NCI-H2227 (cell line): Measurements from ENCODE around the gene KCNJ4.

Experiments used
- DNase-seq: peaks from one replicate; lab custom pipeline; 2025; ENCODE audit not compliant: unreplicated experiment; lab: John Stamatoyannopoulos, UW

Gene KCNJ4

DNA sequence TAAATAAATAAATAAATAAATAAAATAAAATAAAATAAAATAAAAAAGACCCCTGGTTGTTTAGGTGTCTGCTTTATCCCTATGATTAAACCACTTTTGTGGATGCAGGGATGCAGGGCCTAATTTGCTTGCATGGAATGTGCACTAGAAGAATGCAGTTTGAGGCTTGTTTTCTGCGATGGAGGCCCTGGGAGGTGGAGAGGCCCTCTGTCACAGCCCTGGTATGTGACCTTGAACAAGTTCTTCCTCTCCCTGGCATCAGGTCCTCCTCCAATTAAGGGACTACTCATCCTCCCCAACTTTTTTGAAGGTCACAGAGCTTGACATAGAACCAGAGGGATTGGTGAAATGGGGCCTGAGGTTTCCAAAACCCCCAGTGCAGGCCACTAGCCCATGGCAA is 22.7 kb downstream of the KCNJ4 start:
- DNase-seq: no peak

DNA sequence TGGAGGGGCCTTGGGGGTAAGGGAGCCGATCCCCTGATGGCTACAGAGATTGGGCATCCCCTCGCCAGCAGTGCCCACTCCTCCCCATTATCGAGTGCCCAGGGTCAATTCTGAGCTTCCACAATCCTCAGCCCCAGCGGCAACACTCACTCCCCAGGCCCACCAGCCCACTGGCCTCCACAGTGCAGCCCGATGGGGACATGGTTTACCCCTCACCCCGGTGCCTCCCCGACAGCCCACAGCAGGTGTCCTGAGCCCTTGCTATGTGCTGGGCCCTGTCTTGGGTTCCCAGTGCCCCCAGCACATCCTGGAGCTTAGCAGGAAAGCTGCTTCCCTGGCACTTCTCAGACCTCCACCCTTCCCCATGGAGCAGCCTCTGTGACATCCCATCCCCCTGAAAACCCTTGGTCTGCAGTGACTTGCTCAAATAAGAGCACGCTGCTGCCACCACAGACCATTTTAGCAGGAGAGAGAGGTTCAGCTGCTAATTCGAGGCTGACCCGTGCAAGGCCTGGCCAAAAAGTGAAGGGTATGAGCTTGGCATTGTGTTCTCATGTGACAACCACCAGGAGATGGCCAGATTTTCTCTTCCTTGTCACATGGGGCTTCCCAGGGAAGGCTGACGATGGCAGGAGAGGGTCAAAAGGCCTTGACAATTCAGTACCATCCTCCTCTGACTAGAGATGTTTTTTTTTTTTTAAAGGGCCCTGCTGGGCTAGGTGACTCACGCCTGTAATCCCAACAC is 23.6 kb downstream of the KCNJ4 start:
- DNase-seq: no peak

DNA sequence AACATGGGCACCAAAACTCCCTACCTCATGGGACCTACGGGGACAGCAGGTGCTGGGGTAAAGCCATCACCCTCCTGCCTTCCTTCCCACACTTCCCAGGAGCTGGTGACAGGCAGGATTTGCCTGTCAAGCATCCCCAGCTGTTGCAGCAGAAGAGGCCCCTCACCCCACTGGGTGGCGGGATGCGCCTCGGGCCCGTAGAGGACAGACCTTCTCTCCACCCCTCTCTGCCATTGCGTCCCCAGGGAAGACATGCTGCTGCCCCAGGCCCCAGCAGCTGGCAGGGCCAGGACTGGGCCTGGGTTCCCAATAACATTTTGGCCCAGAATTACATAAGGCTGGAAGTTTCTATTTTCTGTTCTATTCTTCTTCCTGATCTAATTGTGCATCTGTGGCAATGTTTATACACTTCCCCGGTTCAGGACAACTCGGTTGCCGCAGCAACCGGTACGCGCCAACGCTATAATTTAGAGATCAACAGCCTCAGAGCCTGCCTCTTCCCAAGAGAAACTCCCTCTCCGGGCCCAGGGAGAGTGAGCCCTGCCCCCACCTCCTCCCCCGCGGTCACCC is 25.4 kb downstream of the KCNJ4 start:
- DNase-seq: peak; percentile 85

DNA sequence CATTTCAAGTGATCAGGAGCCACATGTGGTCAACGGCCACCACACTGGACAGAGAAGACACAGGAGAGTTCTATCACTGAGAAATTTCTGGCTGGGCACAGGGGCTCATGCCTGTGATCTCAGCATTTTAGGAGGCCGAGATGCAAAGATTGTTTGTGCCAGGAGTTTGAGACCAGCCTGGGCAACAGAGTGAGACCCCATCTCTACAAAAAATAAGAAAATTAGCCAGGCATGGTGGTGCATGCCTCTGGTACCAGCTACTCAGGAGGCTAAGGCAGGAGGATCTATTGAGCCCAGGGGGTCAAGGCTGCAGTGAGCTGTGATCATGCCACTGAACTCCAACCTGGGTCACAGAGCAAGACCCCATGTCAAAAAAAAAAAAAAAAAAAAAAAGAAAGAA is 26.3 kb downstream of the KCNJ4 start:
- DNase-seq: no peak

DNA sequence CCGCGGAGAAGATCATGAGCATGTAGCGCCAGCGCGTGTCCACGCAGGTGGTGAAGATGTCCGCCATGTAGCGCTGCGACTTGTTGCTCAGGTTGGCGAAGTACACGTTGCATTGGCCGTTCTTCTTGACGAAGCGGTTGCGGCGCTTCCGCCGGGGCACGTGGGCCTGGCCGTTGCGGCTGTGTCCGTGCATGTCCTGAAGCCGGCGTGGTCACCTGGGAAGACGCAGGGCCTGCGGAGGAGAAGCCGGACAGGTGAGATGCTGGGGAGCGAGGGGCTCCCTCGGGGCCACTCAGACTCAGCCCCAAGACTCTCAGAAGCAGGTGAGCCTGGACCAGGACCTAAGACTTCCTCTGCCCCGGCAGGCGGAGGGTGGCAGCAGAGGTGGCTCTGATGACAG is 27.1 kb downstream of the KCNJ4 start:
- no peak for DNase-seq

DNA sequence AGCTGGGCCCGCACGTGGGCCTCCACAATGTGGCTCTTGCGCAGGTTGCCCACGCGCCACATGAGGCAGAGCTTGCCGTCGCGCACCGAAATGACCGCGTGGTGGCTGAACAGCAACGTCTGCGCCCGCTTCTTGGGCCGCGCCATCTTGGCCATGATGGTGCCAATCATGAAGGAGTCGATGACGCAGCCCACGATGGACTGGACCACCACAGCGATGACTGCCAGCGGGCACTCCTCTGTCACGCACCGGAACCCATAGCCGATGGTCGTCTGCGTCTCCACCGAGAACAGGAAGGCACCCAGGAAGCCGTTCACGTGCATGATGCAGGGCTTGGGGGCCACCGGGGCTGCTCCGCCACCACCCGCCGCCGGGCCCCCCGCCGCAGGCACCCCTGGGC is 27.5 kb downstream of the KCNJ4 start:
- DNase-seq: no peak

DNA sequence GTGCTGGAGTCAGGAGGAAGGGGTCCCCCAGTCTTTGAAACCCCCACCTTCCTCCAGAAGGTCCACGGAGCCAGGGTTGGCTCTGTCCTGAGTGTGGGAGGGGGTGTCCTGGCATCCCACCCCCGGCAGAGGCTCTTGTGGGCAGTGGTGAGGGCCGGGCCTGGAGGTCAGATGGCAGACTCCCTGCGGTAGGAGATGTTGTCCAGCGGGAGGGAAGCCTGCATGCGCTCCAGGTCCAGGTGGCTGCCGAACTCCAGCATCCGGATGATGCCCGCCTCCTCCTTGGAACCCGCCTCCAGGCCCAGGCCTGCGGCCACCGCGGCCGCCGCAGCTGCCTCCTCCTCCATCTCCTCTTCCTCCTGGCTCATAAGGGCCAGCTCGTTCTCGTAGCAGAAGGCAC is 28.4 kb downstream of the KCNJ4 start:
- DNase-seq: no peak

DNA sequence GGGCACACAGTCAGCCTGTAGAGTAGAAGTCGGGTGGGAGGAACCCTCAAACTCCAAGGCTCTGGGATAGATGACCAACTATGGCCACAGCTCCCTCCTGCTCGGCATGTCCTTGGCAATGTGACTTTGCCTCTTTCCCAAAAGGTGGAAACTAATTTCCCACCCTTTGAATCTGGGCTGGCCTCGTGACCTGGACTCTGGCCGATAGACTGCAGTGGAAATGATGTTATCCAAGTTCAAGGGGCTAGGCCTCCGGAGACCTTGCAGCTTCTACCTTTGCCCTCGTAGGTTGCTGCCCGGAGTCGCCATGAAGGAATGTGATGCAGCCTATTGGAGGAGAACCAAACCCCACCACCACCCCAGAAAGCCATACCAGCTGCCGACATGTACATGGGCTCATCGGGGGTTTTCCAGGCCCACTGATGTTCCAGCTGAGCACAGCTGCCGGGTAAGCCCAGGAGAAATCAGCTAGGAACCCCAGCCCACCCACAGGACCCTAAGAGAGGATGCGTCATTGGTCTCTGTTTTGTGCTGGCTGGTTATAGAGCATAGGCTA is 30.4 kb downstream of the KCNJ4 start:
- no peak for DNase-seq

DNA sequence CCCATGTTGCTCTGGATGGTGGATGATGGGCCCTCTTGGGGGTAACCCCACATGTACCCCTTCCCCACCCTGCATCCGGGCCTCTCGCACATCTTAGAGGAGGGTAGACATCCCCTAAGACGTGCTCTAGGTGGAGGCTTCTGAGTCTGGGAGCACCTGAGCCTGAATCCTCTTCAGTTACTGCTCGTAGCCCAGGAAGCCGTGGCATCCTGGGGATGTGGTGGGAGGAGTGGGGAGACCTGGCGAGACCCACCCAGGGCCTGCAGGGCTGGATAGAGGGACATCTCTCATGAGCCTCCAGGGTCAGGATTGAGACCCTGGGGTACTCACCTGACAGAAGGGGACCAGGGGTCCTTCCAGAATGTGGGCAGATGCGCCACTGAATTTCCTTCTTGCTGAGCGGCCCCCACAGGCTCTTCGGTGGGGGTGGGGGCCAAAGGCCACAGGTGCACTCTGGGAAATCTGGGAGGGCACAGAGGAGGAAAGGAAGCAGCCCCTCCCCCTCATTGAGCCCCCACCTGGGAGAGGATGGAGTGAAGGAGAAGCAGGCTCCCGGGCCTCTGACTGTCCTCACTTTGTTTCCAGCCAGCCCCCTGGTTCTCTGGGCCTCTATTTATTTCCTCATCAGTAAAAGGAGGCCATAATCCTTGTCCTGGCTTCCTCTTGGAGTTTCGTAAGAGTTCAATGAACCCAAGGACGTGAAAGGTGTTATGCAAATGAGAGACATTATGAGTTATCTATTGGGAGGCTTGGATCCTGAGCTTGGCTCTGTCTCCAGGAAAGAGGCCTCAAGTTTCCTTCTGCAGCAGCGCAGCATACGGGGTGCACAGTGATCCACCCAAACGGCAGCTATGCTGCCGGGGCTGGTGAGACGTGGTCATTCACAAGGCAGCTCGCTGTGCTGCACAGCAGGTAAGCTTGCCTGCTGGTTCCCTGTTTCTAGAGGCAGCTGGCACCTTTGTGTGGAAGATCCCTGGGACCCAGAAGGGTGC is 31.2 kb downstream of the KCNJ4 start:
- no peak for DNase-seq

DNA sequence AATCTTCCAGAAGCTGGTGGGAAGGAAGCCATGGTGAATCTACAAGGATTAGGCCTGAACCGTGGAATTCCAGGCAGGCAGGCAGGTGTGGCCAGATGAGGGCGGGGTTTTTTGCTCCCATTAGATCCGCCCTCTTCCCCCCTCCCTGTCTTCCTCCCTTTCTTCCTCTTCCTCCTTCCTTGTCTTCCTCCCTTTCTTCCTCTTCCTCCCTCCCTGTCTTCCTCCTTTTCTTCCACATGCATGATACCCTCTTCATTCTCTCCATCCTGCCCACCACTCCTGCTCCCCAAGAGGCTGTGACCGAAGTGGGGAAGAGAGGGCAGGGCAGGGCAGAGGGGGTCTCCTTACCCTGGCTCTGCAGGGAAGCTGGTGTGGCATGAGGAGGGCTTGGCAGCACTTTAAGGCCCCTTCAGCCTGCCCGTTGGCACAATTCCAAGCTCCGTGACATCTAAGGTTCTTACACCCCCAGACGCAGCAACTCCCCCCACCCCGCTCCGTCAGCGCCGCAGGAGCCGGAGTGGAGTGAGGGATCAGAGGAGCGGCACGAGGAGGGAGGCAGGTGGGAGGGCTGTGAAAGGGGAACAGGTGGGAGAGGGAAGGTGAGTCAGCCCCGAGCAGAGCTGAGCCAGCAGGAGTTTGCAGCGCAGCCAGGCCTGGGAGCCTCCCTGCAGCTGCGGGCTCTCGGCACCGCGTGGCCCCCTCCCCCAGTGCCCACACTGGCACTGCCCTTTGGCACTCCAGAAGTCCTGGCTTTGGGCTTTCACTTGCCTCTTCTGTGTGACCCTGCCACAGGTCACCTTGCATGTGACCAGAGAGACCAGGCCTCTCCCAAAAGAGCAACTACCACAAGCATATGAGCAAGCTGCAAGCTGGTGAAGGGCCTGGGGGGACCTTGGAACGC is 32.1 kb downstream of the KCNJ4 start:
- peak; percentile 36 for DNase-seq

DNA sequence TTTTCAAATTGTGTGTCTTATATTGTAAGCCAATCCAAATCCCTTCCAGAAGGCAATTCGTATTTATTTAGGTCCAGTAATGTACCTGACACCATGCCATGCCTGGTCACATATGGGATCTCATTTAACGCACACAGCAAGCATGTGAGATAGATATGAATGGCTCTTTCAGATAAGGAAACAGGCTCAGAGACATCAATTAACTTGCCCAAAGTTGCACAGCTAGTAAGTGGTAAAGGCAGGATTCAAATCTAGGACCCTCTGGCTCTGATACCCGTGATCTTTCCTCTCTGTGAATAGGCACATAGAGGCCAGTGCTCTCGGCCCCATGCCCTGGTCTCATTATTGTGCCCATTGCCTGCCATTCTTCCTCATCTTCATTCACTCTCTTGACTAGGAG is 34.3 kb downstream of the KCNJ4 start:
- DNase-seq: no peak

DNA sequence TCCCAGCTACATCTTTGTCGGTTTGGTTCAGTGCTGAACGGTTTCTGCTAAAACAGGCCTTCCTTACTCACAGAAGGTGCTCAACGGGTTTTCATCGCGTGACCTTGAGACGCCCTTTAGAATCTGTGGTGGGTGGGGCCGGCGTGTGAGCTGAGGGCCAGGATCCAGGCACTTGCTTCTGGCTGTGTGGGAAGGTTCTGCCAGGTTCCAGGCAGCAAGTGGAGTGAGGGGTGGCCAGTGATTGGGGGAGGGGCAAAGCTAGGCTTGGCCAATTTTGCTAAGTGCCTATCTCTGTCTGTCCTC is 35.2 kb downstream of the KCNJ4 start:
- no peak for DNase-seq

DNA sequence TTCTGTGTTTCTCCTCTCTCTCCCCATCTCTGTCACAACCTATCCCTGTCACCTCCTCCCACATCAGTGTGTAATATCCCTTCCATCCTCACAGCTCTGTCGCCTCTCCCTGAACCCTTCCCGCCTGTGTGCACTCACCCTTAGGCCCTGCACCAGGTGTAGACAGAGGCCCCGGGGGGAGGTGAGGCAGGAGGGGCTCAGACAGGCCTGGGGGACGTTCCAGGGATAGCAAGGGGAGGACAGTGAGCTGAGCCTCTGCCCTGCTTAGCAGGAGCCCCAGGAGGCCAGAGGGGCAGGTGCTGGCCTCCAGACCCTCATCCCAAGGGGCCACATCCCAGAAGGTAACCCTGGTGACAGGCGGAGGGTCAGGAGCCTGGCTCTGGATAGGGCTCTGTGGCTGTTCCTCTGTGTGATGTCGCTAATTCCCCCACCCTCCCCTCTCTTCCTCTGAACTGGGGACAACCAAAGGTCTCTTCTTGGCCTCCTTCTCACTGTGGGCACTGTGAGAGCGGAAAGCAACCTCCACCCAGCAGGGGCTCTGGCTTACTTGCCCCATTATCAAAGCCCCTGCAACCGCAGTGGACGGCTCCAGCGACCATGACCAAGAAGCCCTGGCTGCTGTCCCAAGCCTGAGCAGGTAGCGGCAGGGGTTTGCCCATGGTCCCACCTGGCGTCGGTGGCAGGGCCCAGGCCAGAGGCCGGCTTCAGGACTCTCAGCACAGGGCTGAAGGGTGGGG is 35.7 kb downstream of the KCNJ4 start:
- no peak for DNase-seq

DNA sequence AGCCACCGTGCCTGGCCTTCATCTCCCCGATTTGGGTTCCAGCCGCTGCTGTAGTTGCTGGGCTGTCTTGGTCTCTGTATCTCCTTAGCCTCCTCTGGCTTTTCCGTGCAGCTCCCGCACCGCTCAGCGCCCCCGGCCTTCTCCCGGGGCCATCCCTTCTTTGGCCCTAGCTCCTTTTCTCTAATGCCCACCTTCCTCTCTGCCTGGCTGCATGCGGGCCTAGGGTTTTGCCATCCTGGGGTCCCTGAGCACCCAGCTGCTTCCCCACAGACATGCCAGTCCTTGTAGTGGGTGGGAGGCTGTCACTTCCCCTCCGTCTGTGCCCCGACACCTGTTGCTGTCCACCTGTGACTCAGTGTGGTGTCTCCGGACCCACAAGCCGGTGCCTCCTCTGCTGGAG is 36.4 kb downstream of the KCNJ4 start:
- DNase-seq: no peak

DNA sequence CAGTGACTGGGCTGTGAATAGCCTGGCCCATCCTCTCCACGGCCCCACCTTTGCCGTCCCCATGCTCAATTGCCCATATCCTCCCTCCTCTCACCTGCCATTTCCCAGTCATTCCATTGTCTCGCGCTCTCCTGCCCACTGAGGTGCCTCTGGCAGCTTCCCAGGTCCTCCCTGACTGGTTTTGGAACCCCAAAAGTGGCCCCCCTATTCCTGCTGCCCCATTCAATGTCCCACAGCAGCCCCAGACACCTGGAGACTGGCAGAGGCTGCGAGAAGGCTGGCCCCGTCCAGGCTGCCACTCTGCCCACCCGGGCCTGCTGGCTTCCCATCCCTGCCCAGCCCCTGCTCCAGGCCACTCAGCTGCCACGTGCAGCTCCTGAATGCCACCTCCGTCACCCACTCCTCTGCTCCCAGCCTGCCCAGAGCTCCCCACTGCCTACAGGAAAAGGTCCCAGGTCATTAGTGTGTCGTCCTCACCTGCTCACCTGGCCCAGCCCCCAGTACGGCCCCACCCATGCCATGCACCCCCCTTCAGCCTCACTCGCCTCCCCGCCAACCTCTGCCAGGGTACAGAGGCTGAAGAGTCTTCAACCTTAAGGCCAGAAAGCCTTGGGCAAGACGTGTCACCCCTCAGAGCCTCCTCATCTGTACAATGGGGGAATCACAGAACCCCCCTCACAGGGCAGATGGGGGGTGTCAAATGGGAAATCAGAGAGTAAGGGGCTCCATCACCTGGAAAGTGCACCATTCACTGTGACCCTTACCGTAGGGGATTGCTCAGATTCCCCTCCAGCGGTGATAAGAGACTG is 37.5 kb downstream of the KCNJ4 start:
- no peak for DNase-seq

DNA sequence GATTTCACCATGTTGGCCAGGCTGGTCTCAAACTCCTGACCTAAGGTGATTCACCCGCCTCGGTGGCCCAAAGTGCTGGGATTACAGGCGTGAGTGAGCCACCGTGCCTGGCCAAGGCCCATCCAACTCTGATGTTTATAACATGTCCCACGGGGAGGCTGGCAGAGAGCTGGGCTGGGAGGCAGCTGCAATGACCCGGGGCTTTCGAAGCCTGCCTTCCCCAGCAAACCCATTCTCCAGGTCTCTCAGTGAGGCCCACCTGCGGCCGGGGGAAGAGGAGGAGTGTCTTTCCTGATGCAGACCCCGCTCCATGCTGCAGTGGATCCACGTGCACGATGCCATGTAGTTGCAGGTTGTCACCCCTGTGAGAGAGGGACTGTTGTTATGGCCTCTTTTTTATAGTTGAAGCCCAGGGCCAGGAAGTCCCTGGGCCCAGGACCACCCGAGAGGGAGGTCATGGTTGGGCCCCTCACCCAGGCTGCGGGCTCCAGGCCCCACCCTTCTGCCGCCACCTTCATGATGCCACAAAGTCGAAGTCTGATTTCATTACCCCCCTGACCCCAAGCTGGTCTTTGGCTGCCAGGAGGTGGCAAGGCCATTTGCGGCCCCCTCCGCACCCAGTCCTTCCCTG is 38.3 kb downstream of the KCNJ4 start:
- no peak for DNase-seq

DNA sequence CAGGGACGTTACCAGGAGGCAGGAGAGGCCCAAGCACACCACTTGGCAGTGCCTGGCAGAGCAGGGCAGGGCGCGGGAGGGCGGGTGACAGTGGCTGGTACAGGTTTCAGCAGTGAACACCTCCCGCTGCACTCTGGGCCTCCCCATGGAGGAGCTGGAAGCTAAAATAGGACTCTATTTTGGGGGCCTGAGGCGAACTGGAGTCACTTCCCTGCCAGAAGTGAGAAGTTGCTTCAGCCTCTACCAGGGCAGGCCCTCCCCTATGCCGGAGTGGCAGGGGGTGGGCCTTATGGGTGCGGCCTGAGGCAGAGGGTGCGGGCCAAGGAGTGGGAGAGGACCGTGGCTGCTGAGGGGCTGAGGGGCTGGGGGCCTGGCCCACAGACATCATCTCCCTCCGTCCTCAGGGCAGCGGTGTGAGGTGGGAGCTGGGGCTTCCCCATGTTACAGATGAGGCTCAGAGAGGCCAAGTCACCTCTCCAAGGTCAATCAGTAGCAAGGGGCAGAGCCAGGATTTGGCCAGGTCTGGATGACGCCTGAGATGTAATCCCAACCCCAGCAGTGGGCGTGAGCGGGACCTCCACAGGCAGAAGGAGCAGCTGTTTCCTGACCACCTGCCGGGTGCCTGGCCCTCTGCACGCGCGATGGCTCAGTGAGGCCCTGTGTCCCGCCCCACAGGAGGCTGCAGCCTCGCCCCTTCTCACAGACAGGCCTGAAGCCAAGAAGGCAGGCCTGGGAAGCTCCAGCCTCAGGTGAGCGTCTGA is 39.3 kb downstream of the KCNJ4 start:
- no peak for DNase-seq

DNA sequence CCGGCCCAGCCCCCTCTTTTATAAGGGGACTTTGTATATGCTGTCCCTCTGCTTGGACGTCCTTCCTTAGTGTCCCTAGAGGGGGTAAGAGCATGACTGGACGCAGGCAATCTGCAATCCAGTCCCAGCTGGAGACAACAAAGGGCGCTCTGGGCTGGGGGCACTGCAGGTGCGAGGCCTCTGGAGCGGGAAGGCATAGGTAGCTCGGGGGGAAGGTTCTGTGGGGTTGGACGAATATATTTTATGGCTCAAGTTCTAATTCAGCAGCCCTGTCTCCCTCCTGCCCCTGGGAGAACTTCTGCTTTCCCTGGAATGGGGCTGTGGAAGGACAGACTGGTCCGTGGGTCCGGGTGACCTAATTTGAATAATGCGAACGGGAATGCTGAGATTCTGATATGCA is 40.0 kb downstream of the KCNJ4 start:
- DNase-seq: no peak
